Measurements from ENCODE around the gene TNFSF4.

DNA sequence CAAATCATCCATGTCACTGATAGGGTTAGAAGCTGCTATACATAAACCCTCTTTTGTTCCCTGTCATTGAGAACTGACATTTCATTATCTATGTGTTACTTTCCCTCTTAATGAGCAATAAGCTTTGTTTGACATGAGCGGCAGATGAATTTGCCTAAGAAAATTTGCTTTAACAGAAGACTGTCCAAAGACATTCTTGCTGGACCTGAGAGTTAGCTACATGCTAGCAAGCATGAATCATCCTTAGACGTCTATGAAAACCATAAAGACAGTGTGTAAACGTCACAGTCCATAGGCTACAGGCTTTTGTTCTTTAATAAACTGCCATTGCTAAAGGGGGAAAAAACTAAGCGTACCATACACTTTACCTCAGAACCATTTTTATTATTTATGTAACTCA lies 73.1 kb downstream of the TNFSF4 start:
- TF ChIP-seq, protein P1, sequence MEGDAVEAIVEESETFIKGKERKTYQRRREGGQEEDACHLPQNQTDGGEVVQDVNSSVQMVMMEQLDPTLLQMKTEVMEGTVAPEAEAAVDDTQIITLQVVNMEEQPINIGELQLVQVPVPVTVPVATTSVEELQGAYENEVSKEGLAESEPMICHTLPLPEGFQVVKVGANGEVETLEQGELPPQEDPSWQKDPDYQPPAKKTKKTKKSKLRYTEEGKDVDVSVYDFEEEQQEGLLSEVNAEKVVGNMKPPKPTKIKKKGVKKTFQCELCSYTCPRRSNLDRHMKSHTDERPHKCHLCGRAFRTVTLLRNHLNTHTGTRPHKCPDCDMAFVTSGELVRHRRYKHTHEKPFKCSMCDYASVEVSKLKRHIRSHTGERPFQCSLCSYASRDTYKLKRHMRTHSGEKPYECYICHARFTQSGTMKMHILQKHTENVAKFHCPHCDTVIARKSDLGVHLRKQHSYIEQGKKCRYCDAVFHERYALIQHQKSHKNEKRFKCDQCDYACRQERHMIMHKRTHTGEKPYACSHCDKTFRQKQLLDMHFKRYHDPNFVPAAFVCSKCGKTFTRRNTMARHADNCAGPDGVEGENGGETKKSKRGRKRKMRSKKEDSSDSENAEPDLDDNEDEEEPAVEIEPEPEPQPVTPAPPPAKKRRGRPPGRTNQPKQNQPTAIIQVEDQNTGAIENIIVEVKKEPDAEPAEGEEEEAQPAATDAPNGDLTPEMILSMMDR (IDR thresholded peaks at IDR 0.05; ENCODE audit: borderline replicate concordance, extremely low read depth, low read length, poor library complexity, severe bottlenecking) = no peak
- no peak for TF ChIP-seq EZH2 (IDR thresholded peaks at IDR 0.05; ENCODE audit: borderline replicate concordance, low read depth, low read length, severe bottlenecking)

All from DND-41 (cell line).